Measurements from ENCODE around the gene L2HGDH.

L2HGDH gene

GRCh38 chr14:50335989-50336824, 24.2 kb upstream of the L2HGDH start:
- peak; percentile 99 for TF ChIP-seq FOXP2 (optimal IDR thresholded peaks at IDR 0.05; ENCODE audit: borderline replicate concordance, extremely low read depth, extremely low read length, insufficient read depth)
- 0 out of 2 replicates have a peak, but pooled peaks have one; percentile 16 for TF ChIP-seq TAF1 (IDR thresholded peaks at IDR 0.05; ENCODE audit: borderline replicate concordance, insufficient read depth, low read length)
- TF ChIP-seq SIN3A (IDR thresholded peaks at IDR 0.05; ENCODE audit: borderline replicate concordance, insufficient read depth, low read length) = peak; percentile 81; the same call in 1 of the 2 replicates
- no peak for TF ChIP-seq POLR2AphosphoS5 (IDR thresholded peaks at IDR 0.05; ENCODE audit: low read depth, low read length)
- no peak for TF ChIP-seq REST (IDR thresholded peaks at IDR 0.05; ENCODE audit: insufficient read depth in 1 of 2, low read depth in 2 of 2, low read length in 2 of 2)

GRCh38 chr14:50335389-50335788, 23.4 kb upstream of the L2HGDH start:
- no peak for TF ChIP-seq POLR2AphosphoS5 (IDR thresholded peaks at IDR 0.05; ENCODE audit: low read depth, low read length)
- no peak for TF ChIP-seq FOXP2 (optimal IDR thresholded peaks at IDR 0.05; ENCODE audit: borderline replicate concordance, extremely low read depth, extremely low read length, insufficient read depth)
- TF ChIP-seq TAF1 (IDR thresholded peaks at IDR 0.05; ENCODE audit: borderline replicate concordance, insufficient read depth, low read length) = no peak
- no peak for TF ChIP-seq REST (IDR thresholded peaks at IDR 0.05; ENCODE audit: insufficient read depth in 1 of 2, low read depth in 2 of 2, low read length in 2 of 2)
- no peak for TF ChIP-seq SIN3A (IDR thresholded peaks at IDR 0.05; ENCODE audit: borderline replicate concordance, insufficient read depth, low read length)

GRCh38 chr14:50334211-50334610, 22.2 kb upstream of the L2HGDH start:
- TF ChIP-seq FOXP2 (optimal IDR thresholded peaks at IDR 0.05; ENCODE audit: borderline replicate concordance, extremely low read depth, extremely low read length, insufficient read depth) = no peak
- no peak for TF ChIP-seq TAF1 (IDR thresholded peaks at IDR 0.05; ENCODE audit: borderline replicate concordance, insufficient read depth, low read length)
- TF ChIP-seq REST (IDR thresholded peaks at IDR 0.05; ENCODE audit: insufficient read depth in 1 of 2, low read depth in 2 of 2, low read length in 2 of 2) = no peak
- no peak for TF ChIP-seq POLR2AphosphoS5 (IDR thresholded peaks at IDR 0.05; ENCODE audit: low read depth, low read length)
- TF ChIP-seq SIN3A (IDR thresholded peaks at IDR 0.05; ENCODE audit: borderline replicate concordance, insufficient read depth, low read length) = no peak

GRCh38 chr14:50333014-50333509, 21.0 kb upstream of the L2HGDH start:
- TF ChIP-seq SIN3A (IDR thresholded peaks at IDR 0.05; ENCODE audit: borderline replicate concordance, insufficient read depth, low read length) = no peak
- no peak for TF ChIP-seq FOXP2 (optimal IDR thresholded peaks at IDR 0.05; ENCODE audit: borderline replicate concordance, extremely low read depth, extremely low read length, insufficient read depth)
- no peak for TF ChIP-seq REST (IDR thresholded peaks at IDR 0.05; ENCODE audit: insufficient read depth in 1 of 2, low read depth in 2 of 2, low read length in 2 of 2)
- TF ChIP-seq TAF1 (IDR thresholded peaks at IDR 0.05; ENCODE audit: borderline replicate concordance, insufficient read depth, low read length) = no peak
- no peak for TF ChIP-seq POLR2AphosphoS5 (IDR thresholded peaks at IDR 0.05; ENCODE audit: low read depth, low read length)
